GM23248 (cell line): ENCODE measurements around the gene STK4.

Source experiments
- EZH2 ChIP-seq: fragments of 200-600 bp; sonication (generic); IDR thresholded peaks from 2 replicates; pipeline ENCODE4 v1.6.1; 2018; ENCODE audit warnings: antibody characterized with exemption, mild to moderate bottlenecking; ENCODE audit not compliant: insufficient read depth, poor library complexity, severe bottlenecking
- EZH2phosphoT487 ChIP-seq: fragments of 200-600 bp; sonication (generic); IDR thresholded peaks from 2 replicates; pipeline ENCODE4 v1.6.1; 2018; ENCODE audit warnings: antibody characterized with exemption, moderate library complexity, mild to moderate bottlenecking, low read depth; ENCODE audit not compliant: insufficient read depth

DNA sequence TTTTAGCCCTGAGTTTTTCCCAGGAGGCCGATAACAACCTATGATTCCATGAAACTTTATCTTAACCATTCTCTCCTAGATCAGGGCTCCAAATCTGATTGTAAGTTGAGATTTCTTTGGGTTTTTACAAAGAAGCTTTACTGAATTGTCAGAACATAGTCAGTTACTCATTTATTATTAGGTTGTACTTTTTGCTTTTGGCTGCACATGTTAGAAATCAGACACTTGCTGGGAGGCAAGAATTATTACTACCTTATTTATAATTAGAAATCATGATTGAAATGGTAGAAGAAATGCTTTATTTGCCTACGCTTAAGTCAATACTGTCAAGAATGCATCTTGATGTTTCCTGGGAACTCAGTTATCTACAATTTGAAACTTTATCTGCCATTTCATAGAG, 71.3 kb downstream of the STK4 start:
- no peak for TF ChIP-seq EZH2
- TF ChIP-seq EZH2phosphoT487, result no peak
